ENCODE results near the gene RPL41.
"Not testable (repeated sequence)": the region's sequence is repeated elsewhere in the genome, so short reads cannot be mapped to it uniquely, and the experiment has no call there.

Gene RPL41

DNA sequence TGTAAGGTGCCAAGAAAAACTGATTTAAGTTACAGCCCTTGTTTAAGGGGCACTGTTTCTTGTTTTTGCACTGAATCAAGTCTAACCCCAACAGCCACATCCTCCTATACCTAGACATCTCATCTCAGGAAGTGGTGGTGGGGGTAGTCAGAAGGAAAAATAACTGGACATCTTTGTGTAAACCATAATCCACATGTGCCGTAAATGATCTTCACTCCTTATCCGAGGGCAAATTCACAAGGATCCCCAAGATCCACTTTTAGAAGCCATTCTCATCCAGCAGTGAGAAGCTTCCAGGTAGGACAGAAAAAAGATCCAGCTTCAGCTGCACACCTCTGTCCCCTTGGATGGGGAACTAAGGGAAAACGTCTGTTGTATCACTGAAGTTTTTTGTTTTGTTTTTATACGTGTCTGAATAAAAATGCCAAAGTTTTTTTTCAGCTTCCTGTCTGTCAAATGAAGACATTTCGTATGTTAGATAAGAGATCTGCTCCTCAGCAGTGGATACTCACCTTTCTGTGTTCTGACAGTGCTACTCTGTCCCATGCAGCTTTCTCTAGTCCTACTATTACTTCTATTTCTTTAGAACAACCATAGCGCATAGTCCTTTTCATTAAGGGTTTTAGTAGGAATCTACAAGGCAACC is 13.2 kb upstream of the RPL41 start:
- no peak for DNase-seq (ENCODE audit: low spot score)

- no peak for DNase-seq (ENCODE audit: low spot score)
These were observed 12.7 kb upstream of the RPL41 start for GRCh38 chr12:56103823-56104108.

DNA sequence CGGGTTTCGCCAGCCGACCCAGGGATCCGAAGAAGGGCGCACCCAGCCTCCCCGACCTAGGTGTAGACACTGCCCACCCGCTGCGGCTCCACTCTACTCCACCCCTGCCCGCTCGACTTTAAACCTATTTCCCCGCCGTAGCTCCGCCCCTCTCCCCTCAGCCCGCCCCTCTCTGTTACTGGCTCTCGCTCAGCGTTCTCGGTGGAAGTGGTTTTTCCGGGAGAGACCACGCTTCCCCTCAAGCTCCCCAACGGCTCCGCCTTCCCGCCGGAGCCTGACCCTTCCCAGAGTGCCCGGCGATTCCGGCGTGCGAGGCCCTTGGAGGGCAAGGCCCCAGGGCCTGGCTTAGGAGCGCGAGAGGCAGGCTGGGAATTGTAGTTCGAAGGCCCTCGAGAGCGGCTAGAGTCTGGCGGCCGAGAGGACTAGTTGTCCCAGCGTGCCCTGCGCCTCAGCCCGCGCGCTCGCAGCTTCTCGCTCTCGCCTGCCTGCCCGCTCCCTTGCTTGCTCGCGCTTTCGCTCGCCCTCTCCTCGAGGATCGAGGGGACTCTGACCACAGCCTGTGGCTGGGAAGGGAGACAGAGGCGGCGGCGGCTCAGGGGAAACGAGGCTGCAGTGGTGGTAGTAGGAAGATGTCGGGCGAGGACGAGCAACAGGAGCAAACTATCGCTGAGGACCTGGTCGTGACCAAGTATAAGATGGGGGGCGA is 12.2 kb upstream of the RPL41 start, which contains the start of gene PA2G4:
Gene PA2G4, plus strand, starts transcription at position 451 of the 706 bp plus-strand sequence. Its CDS starts 179 bp downstream, at position 630.
- peak; percentile 97 for DNase-seq (ENCODE audit: low spot score)

GRCh38 chr12:56104815-56105608 is 11.4 kb upstream of the RPL41 start:
- peak; percentile 20 for DNase-seq (ENCODE audit: low spot score)

GRCh38 chr12:56105609-56105902 is 10.9 kb upstream of the RPL41 start:
- DNase-seq (ENCODE audit: low spot score), result no peak

DNA sequence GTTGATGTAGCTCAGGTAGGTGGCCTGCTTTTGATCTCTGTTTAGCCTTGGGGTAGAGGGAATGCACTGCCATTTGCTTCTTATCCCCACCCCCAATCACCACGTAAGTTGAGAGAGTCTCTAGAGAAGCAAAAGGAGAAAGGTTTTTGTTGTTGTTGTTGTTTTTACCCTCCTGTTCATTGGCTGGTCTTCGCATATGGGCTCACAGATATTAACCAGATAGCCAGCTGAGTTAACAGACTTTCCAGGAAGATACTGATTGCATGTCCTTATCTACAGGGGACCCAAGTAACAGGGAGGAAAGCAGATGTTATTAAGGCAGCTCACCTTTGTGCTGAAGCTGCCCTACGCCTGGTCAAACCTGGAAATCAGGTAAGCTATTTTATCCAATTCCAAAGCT is 9.2 kb upstream of the RPL41 start:
- DNase-seq (ENCODE audit: low spot score), result no peak

DNA sequence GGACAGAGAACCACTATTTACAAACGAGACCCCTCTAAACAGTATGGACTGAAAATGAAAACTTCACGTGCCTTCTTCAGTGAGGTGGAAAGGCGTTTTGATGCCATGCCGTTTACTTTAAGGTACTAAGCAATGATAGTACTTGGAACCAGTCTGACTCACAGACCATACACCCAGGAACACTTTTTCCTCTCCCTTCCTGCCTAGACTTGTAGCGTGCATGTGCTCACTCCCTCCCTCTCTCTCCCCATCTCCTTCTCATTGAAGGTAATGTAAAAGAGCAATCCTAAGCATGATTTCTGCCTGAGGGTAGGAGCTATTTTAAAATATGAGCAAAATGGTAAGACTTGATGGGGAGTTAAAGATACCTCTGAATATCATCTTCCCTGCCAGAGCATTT is 5.9 kb upstream of the RPL41 start:
- DNase-seq (ENCODE audit: low spot score), result no peak

GRCh38 chr12:56114084-56114483 is 2.3 kb upstream of the RPL41 start:
- DNase-seq (ENCODE audit: low spot score), result no peak

DNA sequence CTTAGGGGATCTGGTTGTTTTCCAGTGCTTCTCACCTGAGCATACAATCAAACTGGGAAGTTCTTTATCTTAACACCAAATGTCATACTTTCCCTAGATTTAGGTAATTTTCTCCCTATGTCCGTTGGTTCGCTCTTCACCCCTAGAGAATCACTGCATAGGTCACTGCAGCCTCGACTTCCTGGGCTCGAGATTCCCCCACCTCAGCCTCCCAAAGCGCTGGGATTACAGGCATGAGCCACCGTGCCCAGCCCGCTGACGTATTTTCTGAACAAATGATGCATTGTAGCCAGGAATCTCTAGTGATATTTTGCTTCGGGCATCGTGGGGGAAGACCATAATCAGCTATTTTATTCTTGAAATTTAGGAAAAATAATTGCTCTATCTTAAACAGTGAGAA is 1.1 kb upstream of the RPL41 start:
- DNase-seq (ENCODE audit: low spot score), result no peak

GRCh38 chr12:56117082-56117706 is 761 bp downstream of the RPL41 start:
- DNase-seq (ENCODE audit: low spot score), result not testable (repeated sequence)

GRCh38 chr12:56117778-56118687 is 1.6 kb downstream of the RPL41 start, which contains the start of gene ZC3H10:
ZC3H10 (plus strand) TSS chr12:56118266; CDS start chr12:56120563, 2,297 bp downstream.
- peak; percentile 88 for DNase-seq (ENCODE audit: low spot score)

GRCh38 chr12:56118688-56119357 is 2.4 kb downstream of the RPL41 start:
- DNase-seq (ENCODE audit: low spot score), result no peak

DNA sequence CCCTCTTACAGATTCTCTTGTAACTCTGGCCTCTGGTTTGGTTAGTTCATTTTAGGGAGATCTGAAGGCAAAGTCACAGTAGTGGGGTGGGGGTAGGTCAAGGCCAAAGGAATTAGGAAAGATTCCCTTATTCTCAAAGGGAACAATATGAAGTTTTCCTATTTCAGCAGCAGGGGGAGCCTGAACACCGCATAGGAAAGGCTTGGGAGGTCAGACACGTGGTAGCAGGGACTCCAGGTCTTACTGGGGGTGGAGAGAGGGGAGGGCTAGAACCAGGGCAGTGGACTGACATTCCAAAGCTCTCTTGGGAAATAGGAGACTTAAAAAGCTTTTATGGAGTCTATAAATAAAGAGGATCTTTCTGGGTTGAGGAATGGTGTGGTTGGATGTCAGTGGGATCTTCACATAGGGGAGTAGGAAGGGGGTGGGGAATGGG is 2.9 kb downstream of the RPL41 start:
- DNase-seq (ENCODE audit: low spot score), result peak; percentile 86

DNA sequence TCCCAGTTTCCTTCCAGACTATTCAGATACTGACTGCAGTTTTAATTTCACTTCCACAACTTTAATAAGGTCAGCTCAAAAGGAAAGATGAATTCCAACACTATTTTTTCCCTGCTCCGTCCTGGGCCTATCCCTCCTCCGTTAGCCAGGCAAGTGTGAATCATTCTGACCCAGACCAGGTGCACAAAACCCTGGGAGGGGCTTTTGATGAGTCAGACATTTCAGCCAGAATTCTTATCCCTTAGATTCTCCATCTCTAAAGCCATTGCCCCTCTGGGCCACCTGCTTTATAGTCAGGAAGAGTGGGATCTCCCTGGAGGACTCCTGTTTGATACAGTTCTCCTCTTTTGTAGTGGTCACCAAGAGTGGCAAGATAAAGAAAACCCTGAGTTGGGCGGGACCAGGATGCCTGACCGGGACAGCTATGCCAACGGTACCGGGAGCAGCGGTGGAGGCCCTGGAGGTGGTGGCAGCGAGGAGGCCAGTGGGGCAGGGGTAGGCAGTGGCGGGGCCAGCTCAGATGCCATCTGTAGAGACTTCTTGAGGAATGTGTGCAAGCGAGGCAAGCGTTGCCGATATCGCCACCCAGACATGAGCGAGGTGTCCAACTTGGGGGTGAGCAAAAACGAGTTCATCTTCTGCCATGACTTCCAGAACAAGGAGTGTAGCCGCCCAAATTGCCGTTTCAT is 3.9 kb downstream of the RPL41 start:
- DNase-seq (ENCODE audit: low spot score), result no peak

GRCh38 chr12:56121204-56121870 is 4.9 kb downstream of the RPL41 start:
- no peak for DNase-seq (ENCODE audit: low spot score)

GRCh38 chr12:56122637-56123036 is 6.2 kb downstream of the RPL41 start:
- no peak for DNase-seq (ENCODE audit: low spot score)

GRCh38 chr12:56124133-56124532 is 7.7 kb downstream of the RPL41 start:
- no peak for DNase-seq (ENCODE audit: low spot score)

GRCh38 chr12:56126732-56127239 is 10.4 kb downstream of the RPL41 start:
- no peak for DNase-seq (ENCODE audit: low spot score)

- no peak for DNase-seq (ENCODE audit: low spot score)
These were observed 11.1 kb downstream of the RPL41 start for GRCh38 chr12:56127485-56127887.

Data from iPS-NIHi11 (cell line).